Nephron (organoid): ENCODE measurements around the gene ZNF423.
A peak's percentile ranks its signal among the peaks of the same experiment; 100 is the strongest.

Experiments used
- H3K27ac Mint-ChIP-seq, 3 experiments: 2 replicates each; pipeline ENCODE4 v1.8.0; 2020; ENCODE audit warnings: mixed read lengths in 3 of 3, mild to moderate bottlenecking in 2 of 3, moderate library complexity in 1 of 3
- H3K27me3 Mint-ChIP-seq: 2 replicates; pipeline ENCODE4 v1.8.0; 2021; ENCODE audit warnings: low read depth, mild to moderate bottlenecking, moderate library complexity, mixed read lengths
- H3K36me3 Mint-ChIP-seq: 2 replicates; pipeline ENCODE4 v1.8.0; 2020; ENCODE audit warnings: low read depth, mixed read lengths
- H3K4me1 Mint-ChIP-seq: 2 replicates; pipeline ENCODE4 v1.8.0; 2020; ENCODE audit warnings: mixed read lengths
- H3K4me3 Mint-ChIP-seq, 3 experiments: 2 replicates each; pipeline ENCODE4 v1.8.0; 2020; ENCODE audit warnings: mild to moderate bottlenecking in 3 of 3, mixed read lengths in 3 of 3, moderate library complexity in 2 of 3
- H3K9me3 Mint-ChIP-seq: 2 replicates; pipeline ENCODE4 v1.8.0; 2020; ENCODE audit warnings: mixed read lengths
- TF ChIP-seq, protein P1 (sequence below), 3 experiments: fragments of 200-600 bp; sonication (generic); IDR thresholded peaks; one replicate each; pipeline ENCODE4 v1.5.0; 2021; ENCODE audit warnings: antibody characterized with exemption in 3 of 3; ENCODE audit not compliant: unreplicated experiment in 3 of 3

ZNF423 gene

DNA sequence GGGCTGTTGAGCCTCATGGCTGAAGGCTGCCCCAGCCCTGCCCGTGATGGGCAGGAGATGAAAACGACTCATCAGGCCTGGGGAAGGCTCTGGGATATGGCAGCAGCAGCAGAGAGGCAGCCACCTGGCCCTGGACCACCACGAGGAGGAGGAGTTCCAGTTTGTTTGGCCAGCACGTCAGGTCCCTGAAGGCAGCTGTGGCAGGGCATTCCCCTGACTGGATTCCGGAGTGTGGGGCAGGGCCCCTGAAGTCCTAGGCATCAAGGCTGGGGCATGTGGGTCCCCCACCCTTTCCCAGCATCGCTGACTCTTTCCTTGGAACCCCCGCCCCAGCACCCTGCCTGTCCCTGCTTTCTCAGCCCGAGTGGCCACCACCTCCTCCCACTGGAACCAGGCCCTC, 197.4 kb downstream of the ZNF423 start:
- Mint-ChIP-seq H3K36me3 (no peaks in the 10 kb centered on the region), H3K27ac (peak overlapping the region; percentile 48 to 73 (median 53)), H3K9me3 (no peaks in the 10 kb centered on the region), H3K4me3 (no peak overlapping the region), H3K27me3 (no peaks in the 10 kb centered on the region), H3K4me1 (peaks cover 49% of the 10 kb centered on the region)
- TF ChIP-seq, protein P1, sequence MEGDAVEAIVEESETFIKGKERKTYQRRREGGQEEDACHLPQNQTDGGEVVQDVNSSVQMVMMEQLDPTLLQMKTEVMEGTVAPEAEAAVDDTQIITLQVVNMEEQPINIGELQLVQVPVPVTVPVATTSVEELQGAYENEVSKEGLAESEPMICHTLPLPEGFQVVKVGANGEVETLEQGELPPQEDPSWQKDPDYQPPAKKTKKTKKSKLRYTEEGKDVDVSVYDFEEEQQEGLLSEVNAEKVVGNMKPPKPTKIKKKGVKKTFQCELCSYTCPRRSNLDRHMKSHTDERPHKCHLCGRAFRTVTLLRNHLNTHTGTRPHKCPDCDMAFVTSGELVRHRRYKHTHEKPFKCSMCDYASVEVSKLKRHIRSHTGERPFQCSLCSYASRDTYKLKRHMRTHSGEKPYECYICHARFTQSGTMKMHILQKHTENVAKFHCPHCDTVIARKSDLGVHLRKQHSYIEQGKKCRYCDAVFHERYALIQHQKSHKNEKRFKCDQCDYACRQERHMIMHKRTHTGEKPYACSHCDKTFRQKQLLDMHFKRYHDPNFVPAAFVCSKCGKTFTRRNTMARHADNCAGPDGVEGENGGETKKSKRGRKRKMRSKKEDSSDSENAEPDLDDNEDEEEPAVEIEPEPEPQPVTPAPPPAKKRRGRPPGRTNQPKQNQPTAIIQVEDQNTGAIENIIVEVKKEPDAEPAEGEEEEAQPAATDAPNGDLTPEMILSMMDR (IDR thresholded peaks at IDR 0.05; ENCODE audit: unreplicated experiment in 3 of 3): no peak

DNA sequence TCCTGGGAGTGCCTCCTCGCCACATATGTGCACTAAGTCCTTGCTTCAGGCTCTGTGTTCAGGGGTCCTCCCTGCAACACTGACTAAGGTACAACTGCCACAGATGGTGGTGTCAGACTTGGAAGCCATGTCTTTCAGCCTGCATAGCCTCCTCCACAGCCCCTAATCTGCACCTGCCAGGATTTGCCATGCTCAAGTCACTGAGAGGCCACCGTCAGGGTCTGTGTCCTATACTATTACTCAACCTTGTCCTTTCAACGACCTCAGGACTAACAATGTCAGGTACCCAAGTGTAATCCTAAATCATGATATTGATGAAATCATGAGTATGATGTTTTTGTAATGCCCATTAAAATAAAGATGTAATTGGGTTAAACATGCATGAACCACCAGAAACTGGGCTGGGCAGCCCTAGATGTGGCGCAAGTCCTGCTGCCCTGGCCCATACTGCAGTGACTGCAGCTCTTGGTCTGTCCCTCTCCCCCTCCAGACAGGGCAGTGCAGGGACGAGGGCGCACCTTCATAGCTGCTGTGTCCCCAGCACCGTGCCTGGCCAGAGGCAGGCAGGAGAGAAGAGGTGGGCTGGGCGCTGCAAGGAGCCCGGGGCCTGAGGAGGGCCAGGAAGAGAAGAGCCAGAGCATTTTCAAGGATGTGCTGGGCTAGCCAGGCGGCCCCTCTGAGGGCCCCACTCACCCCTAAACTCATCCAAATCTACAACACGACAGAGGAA, 198.0 kb downstream of the ZNF423 start:
- H3K4me1 Mint-ChIP-seq: peaks cover 49% of the 10 kb centered on the region
- no peaks in the 10 kb centered on the region for H3K9me3 Mint-ChIP-seq
- H3K36me3 Mint-ChIP-seq: no peaks in the 10 kb centered on the region
- H3K27me3 Mint-ChIP-seq: no peaks in the 10 kb centered on the region
- H3K27ac Mint-ChIP-seq: peak overlapping the region; percentile 48 to 73 (median 53)
- TF ChIP-seq, protein P1 (IDR thresholded peaks at IDR 0.05; ENCODE audit: unreplicated experiment in 3 of 3): no peak
- H3K4me3 Mint-ChIP-seq: no peak overlapping the region

DNA sequence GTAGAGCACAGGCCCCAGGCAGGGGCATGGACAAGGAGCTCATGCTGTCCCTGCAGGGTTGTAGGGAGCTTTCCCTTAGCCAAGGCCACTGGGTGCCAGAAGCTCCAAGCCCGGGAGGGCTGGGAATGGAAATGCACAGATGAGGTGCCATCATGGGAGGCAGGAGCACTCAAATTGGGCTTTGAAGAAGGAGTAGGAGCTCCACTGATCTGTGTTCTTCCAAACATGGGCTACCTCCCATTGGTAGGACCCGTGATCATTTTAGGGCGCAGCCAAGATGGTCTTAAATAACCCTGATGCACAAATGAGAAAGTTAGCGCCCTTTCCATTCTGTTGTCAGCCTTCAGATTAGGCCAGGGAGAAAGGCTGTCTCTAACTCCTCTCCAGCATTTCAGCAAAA, 201.5 kb downstream of the ZNF423 start:
- TF ChIP-seq, protein P1 (IDR thresholded peaks at IDR 0.05; ENCODE audit: unreplicated experiment in 3 of 3): no peak
- no peaks in the 10 kb centered on the region for H3K27me3 Mint-ChIP-seq
- H3K27ac Mint-ChIP-seq: peak overlapping the region in 2 of 3 experiments; percentile 46 to 97
- H3K36me3 Mint-ChIP-seq: peaks cover 3% of the 10 kb centered on the region
- peaks cover 2% of the 10 kb centered on the region for H3K9me3 Mint-ChIP-seq
- no peak overlapping the region for H3K4me3 Mint-ChIP-seq
- peaks cover 40% of the 10 kb centered on the region for H3K4me1 Mint-ChIP-seq

DNA sequence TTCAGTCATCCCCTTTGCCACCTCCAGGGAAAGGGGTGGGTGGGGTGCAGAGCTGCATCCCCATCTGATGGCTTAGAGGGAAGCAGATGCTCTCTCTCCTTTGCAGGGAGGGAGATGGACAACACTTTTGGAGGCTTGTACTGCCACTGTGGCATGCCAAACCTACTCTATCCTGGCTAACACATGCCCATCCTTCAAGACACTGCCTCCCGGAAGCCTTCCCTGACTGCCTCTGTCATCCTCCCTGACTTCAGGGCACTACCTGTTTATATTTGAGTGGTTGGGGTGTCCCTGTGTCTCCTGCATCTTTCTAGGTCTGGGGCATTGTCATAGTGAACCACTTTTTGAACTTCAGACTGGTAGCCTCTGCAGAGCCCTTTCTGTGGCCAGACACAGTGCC, 202.3 kb downstream of the ZNF423 start:
- TF ChIP-seq, protein P1 (IDR thresholded peaks at IDR 0.05; ENCODE audit: unreplicated experiment in 3 of 3): no peak
- H3K4me3 Mint-ChIP-seq: no peak overlapping the region
- H3K36me3 Mint-ChIP-seq: peaks cover 12% of the 10 kb centered on the region
- peaks cover 36% of the 10 kb centered on the region for H3K4me1 Mint-ChIP-seq
- peaks cover 8% of the 10 kb centered on the region for H3K9me3 Mint-ChIP-seq
- peak overlapping the region in 2 of 3 experiments; percentile 28 to 97 for H3K27ac Mint-ChIP-seq
- H3K27me3 Mint-ChIP-seq: no peaks in the 10 kb centered on the region

DNA sequence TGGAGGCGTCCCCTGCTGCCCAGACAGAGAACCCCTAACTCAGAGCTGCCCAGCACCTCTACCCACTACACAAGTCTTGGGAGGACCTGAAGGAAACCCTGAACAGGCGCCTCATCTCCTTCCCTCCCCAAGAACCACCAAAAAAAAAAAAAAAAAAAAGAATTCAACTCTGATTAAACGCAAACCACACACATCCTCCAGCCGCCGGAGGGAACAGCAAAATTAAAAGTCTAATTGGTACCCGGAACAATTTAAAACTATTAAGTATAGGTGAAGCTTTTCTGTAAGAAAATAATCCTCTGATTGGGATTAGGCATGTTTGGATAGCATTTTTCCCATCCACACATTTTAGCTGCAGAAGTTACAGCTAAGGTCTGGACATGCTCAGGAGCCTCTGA, 202.7 kb downstream of the ZNF423 start:
- Mint-ChIP-seq H3K27ac (peak overlapping the region; percentile 89 to 97 (median 94)), H3K27me3 (no peaks in the 10 kb centered on the region), H3K4me3 (peak overlapping the region in 2 of 3 experiments; percentile 54 to 56), H3K36me3 (peaks cover 14% of the 10 kb centered on the region), H3K9me3 (peaks cover 9% of the 10 kb centered on the region), H3K4me1 (peaks cover 32% of the 10 kb centered on the region)
- TF ChIP-seq, protein P1 (IDR thresholded peaks at IDR 0.05; ENCODE audit: unreplicated experiment in 3 of 3): no peak
